GM18508 (cell line): ENCODE data around the gene SUSD3.

Experiments
- ATAC-seq: cut with Tn5 transposase; IDR thresholded peaks from one replicate; pipeline ENCODE4 v1.9.1; 2021; ENCODE audit warnings: moderate number of reproducible peaks; ENCODE audit not compliant: insufficient read depth, unreplicated experiment

SUSD3 gene

GRCh38 chr9:93132946-93133680, 74.6 kb downstream of the SUSD3 start:
- ATAC-seq = peak; percentile 32

- peak; percentile 10 for ATAC-seq
Observed at GRCh38 chr9:93133681-93134014, 75.1 kb downstream of the SUSD3 start.

GRCh38 chr9:93134015-93134739, 75.7 kb downstream of the SUSD3 start, which contains the start of gene NINJ1:
TSS of gene NINJ1 (minus strand) at chr9:93134251. CDS start at chr9:93134217, 34 bp downstream.
- peak; percentile 38 for ATAC-seq
